Smooth muscle cell (in vitro differentiated cells): ENCODE results near the gene CLSTN1. TPM values are rescaled to one million over a fixed set of nuclear protein-coding genes. Genes with fewer than 3 reads are reported as not detected.
A peak's percentile ranks its signal among the peaks of the same experiment; 100 is the strongest.

Experiments used
- DNase-seq: peaks from one replicate; lab custom pipeline; 2025; ENCODE audit not compliant: unreplicated experiment; lab: John Stamatoyannopoulos, UW
- H2AFZ ChIP-seq: fragments of 200-600 bp; sonication (generic); 2 replicates; pipeline ENCODE4 v1.6.0; 2016; ENCODE audit warnings: antibody characterized with exemption, low read depth, mild to moderate bottlenecking
- H3F3A ChIP-seq: fragments of 200-600 bp; sonication (generic); 2 replicates; pipeline ENCODE4 v1.6.0; 2017; ENCODE audit warnings: antibody characterized with exemption, low read depth
- H3K27ac ChIP-seq: fragments of 200-600 bp; sonication (generic); 2 replicates; pipeline ENCODE4 v1.5.1; 2016; ENCODE audit warnings: low read depth, mild to moderate bottlenecking
- H3K27me3 ChIP-seq: fragments of 200-600 bp; sonication (generic); 2 replicates; pipeline ENCODE4 v1.6.1; 2016; ENCODE audit warnings: low read depth, mild to moderate bottlenecking
- H3K36me3 ChIP-seq: fragments of 200-600 bp; sonication (generic); 2 replicates; pipeline ENCODE4 v1.5.1; 2016; ENCODE audit warnings: low read depth
- H3K4me1 ChIP-seq: fragments of 200-600 bp; sonication (generic); 2 replicates; pipeline ENCODE4 v1.5.1; 2016; ENCODE audit warnings: low read depth
- H3K4me2 ChIP-seq: fragments of 200-600 bp; sonication (generic); 2 replicates; pipeline ENCODE4 v1.6.0; 2016; ENCODE audit warnings: mild to moderate bottlenecking
- H3K4me3 ChIP-seq: fragments of 200-600 bp; sonication (generic); 2 replicates; pipeline ENCODE4 v1.5.1; 2016; ENCODE audit warnings: mild to moderate bottlenecking
- H3K79me2 ChIP-seq: fragments of 200-600 bp; sonication (generic); 2 replicates; pipeline ENCODE4 v1.6.0; 2016; ENCODE audit warnings: low read depth, mild to moderate bottlenecking
- H3K9ac ChIP-seq: fragments of 200-600 bp; sonication (generic); 2 replicates; pipeline ENCODE4 v1.6.0; 2016; ENCODE audit warnings: low read depth
- H3K9me3 ChIP-seq: fragments of 200-600 bp; sonication (generic); replicated peaks from 2 replicates; pipeline ENCODE4 v1.5.1; 2016; ENCODE audit warnings: low read depth
- H4K20me1 ChIP-seq: fragments of 200-600 bp; sonication (generic); 2 replicates; pipeline ENCODE4 v1.6.0; 2016; ENCODE audit warnings: low read depth
- CTCF ChIP-seq: fragments of 200-600 bp; sonication (generic); IDR thresholded peaks from 2 replicates; pipeline ENCODE4 v1.5.1; 2017; ENCODE audit warnings: borderline replicate concordance, mild to moderate bottlenecking, antibody characterized with exemption; ENCODE audit not compliant: insufficient read depth, poor library complexity, severe bottlenecking
- WGBS: methylation state at CpG from one replicate; pipeline ENCODE4 v1.1.7; 2016; ENCODE audit warnings: low lambda C conversion rate; 5-methylcytosine and 5-hydroxymethylcytosine counted together
- polyA plus RNA-seq: library from polyadenylated mRNA; unstranded; fragments of >200 nt; fragmentation: Nextera tagmentation; extraction: Ambion mirVana; gene quantifications from 2 replicates; pipeline ENCODE4 v1.2.1, GENCODE V29; 2016
- total RNA-seq: library from RNA; depleted of rRNA; stranded (reverse); fragments of >200 nt; gene quantifications from 2 replicates; pipeline ENCODE4 v1.2.3, GENCODE V29; 2014

The CLSTN1 gene
- total and polyA plus RNA-seq, 2 experiments from 2014 or later = 51.3 to 83.5 TPM

GRCh38 chr1:9869831-9870251 is 46.1 kb upstream of the CLSTN1 start:
- 93% methylated on average over 13 of the region's 13 CpGs for WGBS
- peaks cover 7% of the 10 kb centered on the region for H4K20me1 ChIP-seq
- no peak overlapping the region for H3K9ac ChIP-seq
- no peak overlapping the region for H2AFZ ChIP-seq
- no peak overlapping the region for H3K4me3 ChIP-seq
- H3K9me3 ChIP-seq = no peaks in the 10 kb centered on the region
- DNase-seq = no peak
- no peak for TF ChIP-seq CTCF
- no peaks in the 10 kb centered on the region for H3K27me3 ChIP-seq
- H3K4me2 ChIP-seq = no peak overlapping the region
- no peaks in the 10 kb centered on the region for H3K36me3 ChIP-seq
- H3K4me1 ChIP-seq = no peaks in the 10 kb centered on the region
- no peak overlapping the region for H3K27ac ChIP-seq
- no peaks in the 10 kb centered on the region for H3F3A ChIP-seq
- no peaks in the 10 kb centered on the region for H3K79me2 ChIP-seq

- Histone ChIP-seq H3K4me1 (no peaks in the 10 kb centered on the region), H3K4me3 (no peak overlapping the region), H3K36me3 (no peaks in the 10 kb centered on the region), H3K4me2 (no peak overlapping the region), H3K9me3 (no peaks in the 10 kb centered on the region), H3K27me3 (no peaks in the 10 kb centered on the region), H3K79me2 (no peaks in the 10 kb centered on the region), H2AFZ (no peak overlapping the region), H3K9ac (no peak overlapping the region), H4K20me1 (peaks cover 7% of the 10 kb centered on the region), H3F3A (no peaks in the 10 kb centered on the region), H3K27ac (no peak overlapping the region)
- TF ChIP-seq CTCF = no peak
- 91% methylated on average over 3 of the region's 3 CpGs for WGBS
- DNase-seq = no peak
Observed at GRCh38 chr1:9868244-9868590, 44.5 kb upstream of the CLSTN1 start.

GRCh38 chr1:9867408-9868243 is 43.9 kb upstream of the CLSTN1 start:
- H4K20me1 ChIP-seq = peaks cover 7% of the 10 kb centered on the region
- peak; percentile 50 for DNase-seq
- H3F3A ChIP-seq = no peaks in the 10 kb centered on the region
- no peaks in the 10 kb centered on the region for H3K9me3 ChIP-seq
- H2AFZ ChIP-seq = no peak overlapping the region
- H3K4me1 ChIP-seq = no peaks in the 10 kb centered on the region
- WGBS = 56% methylated on average over 15 of the region's 15 CpGs
- no peaks in the 10 kb centered on the region for H3K27me3 ChIP-seq
- H3K79me2 ChIP-seq = no peaks in the 10 kb centered on the region
- no peaks in the 10 kb centered on the region for H3K36me3 ChIP-seq
- no peak overlapping the region for H3K4me3 ChIP-seq
- H3K9ac ChIP-seq = no peak overlapping the region
- TF ChIP-seq CTCF = peak; percentile 96
- H3K4me2 ChIP-seq = no peak overlapping the region
- H3K27ac ChIP-seq = no peak overlapping the region

DNA sequence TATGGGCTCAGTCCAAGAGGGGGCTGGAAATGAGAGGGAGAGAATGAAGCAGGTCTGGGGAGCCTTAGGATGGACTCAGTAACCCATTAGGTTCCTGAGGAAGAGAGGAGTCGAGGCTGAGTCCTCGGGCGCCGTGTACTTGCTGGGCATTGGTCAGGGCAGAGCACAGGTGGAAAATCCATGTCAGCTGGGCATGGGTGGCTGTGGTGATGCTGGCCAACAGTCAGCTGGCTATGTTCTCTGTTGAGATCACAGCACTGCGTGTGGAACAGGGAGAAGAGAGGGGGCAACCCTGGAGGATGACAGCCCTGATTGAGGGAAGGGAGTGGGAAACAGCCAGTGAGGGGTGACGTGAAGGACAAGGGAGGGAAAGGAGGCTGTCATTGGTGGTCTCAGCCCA is 43.1 kb upstream of the CLSTN1 start:
- 90% methylated on average over 6 of the region's 6 CpGs for WGBS
- no peak overlapping the region for H3K9ac ChIP-seq

More for the DNA sequence above, 43.1 kb upstream of the CLSTN1 start:
- no peaks in the 10 kb centered on the region for H3K4me1 ChIP-seq
- no peak overlapping the region for H3K27ac ChIP-seq
- TF ChIP-seq CTCF = no peak
- no peaks in the 10 kb centered on the region for H3K79me2 ChIP-seq
- H3F3A ChIP-seq = no peaks in the 10 kb centered on the region
- no peaks in the 10 kb centered on the region for H3K36me3 ChIP-seq
- no peak overlapping the region for H3K4me2 ChIP-seq
- H3K9me3 ChIP-seq = no peaks in the 10 kb centered on the region
- H3K27me3 ChIP-seq = no peaks in the 10 kb centered on the region
- H3K4me3 ChIP-seq = no peak overlapping the region
- H4K20me1 ChIP-seq = peaks cover 7% of the 10 kb centered on the region
- H2AFZ ChIP-seq = no peak overlapping the region
- no peak for DNase-seq
